Vagina (tissue), 2 donors: ENCODE data around the gene PTPRD. TPM values are rescaled to one million over a fixed set of nuclear protein-coding genes. Genes with fewer than 3 reads are reported as not detected.

ENCODE experiments used
- DNase-seq, 2 donors: peaks; one replicate each; pipeline ENCODE4 v3.0.0-alpha.2; 2017; ENCODE audit errors: extremely low spot score in 2 of 2
- H3K27ac ChIP-seq: fragments of 200-600 bp; sonication (generic); one replicate; pipeline ENCODE4 v1.5.1; 2019
- H3K27me3 ChIP-seq: fragments of 200-600 bp; sonication (generic); one replicate; pipeline ENCODE4 v1.5.1; 2019
- H3K36me3 ChIP-seq, 2 donors: fragments of 200-600 bp; sonication (generic); one replicate each; pipeline ENCODE4 v1.5.1; 2017 to 2019
- H3K4me1 ChIP-seq: fragments of 200-600 bp; sonication (generic); one replicate; pipeline ENCODE4 v1.5.1; 2019
- H3K4me3 ChIP-seq, 2 donors: fragments of 200-600 bp; sonication (generic); 1 replicate in 1 of 2; 2 replicates in 1 of 2; pipeline ENCODE4 v1.5.1; 2016 to 2019
- H3K9me3 ChIP-seq: fragments of 200-600 bp; sonication (generic); one replicate; pipeline ENCODE4 v1.5.1; 2019
- POLR2A ChIP-seq, 2 donors: fragments of 450-650 bp; IDR thresholded peaks; one replicate each; pipeline ENCODE4 v1.6.1; 2017; ENCODE audit warnings: antibody characterized with exemption in 2 of 2, mild to moderate bottlenecking in 2 of 2, moderate library complexity in 2 of 2
- POLR2AphosphoS5 ChIP-seq, 2 donors: sonication (generic); formaldehyde crosslinking; IDR thresholded peaks; one replicate each; pipeline ENCODE4 v1.9.0; 2017; ENCODE audit warnings: antibody characterized with exemption in 2 of 2, mild to moderate bottlenecking in 2 of 2, low read depth in 1 of 2; ENCODE audit not compliant: insufficient read depth in 1 of 2
- intact Hi-C: fragments of 100-400 bp; cut with DNase I; formaldehyde crosslinking; loops from one replicate; pipeline ENCODE4 v1.15.1; 2023
- total RNA-seq: library from RNA; depleted of rRNA; stranded (reverse); fragments of >200 nt; gene quantifications from one replicate; pipeline ENCODE4 v1.2.3, GENCODE V29; 2016
- TF ChIP-seq, protein P1 (sequence below), 3 experiments: fragments of 450-650 bp in 2 of 3; fragments of 200-600 bp in 1 of 3; sonication (generic) in 1 of 3; IDR thresholded peaks; one replicate each; pipeline ENCODE4 v1.5.1; 2017 to 2019; ENCODE audit warnings: antibody characterized with exemption in 3 of 3, mild to moderate bottlenecking in 2 of 3, moderate library complexity in 2 of 3

PTPRD gene
- total RNA-seq, 1 donor from 2014 or later = 10.3 TPM

DNA sequence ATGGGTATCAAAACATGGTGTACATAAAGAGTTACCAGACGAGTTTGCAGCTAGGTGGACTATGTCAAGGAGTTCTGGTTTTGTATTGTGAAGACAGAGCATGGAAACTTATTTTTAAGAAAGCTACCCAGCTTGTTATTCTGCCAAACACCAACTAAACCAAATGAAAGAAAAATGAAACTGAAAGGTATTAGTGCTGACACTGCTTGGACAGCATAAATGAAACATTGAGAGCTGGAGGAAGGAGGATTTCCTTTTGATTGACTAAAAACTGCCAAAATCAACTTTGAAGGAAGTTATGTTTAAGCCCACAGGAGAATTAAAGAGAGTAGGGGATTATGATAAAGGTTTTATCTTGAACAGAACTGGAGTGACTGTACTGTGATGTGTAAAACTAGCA lies 766.2 kb downstream of the PTPRD start:
- no peak for DNase-seq
- intact Hi-C loops = no loop called here
- no peaks in the 10 kb centered on the region for H3K36me3 ChIP-seq

DNA sequence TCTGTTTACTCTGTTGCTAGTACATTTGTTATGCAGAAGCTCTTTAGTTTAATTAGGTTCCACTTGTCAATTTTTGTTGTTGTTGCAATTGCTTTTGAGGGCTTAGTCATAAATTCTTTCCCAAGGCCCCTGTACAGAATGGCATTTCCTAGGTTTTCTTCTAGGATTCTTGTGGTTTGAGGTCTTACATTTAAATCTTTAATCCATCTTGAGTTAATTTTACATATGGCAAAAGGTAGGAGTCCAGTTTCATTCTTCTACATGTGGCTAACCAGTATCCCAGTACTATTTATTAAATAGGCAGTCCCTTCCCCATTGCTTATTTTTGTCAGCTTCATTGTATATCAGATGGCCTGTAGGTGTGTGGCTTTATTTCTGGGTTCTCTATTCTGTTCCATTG lies 792.4 kb downstream of the PTPRD start:
- Histone ChIP-seq H3K4me1 (no peaks in the 10 kb centered on the region), H3K36me3 (no peaks in the 10 kb centered on the region), H3K4me3 (no peak overlapping the region), H3K27me3 (no peaks in the 10 kb centered on the region), H3K27ac (no peak overlapping the region), H3K9me3 (no peaks in the 10 kb centered on the region)
- DNase-seq = no peak
- intact Hi-C loops = no loop called here
- no peak for TF ChIP-seq POLR2AphosphoS5 (IDR thresholded peaks at IDR 0.05; ENCODE audit: insufficient read depth in 1 of 2, low read depth in 1 of 2)
- TF ChIP-seq, protein P1, sequence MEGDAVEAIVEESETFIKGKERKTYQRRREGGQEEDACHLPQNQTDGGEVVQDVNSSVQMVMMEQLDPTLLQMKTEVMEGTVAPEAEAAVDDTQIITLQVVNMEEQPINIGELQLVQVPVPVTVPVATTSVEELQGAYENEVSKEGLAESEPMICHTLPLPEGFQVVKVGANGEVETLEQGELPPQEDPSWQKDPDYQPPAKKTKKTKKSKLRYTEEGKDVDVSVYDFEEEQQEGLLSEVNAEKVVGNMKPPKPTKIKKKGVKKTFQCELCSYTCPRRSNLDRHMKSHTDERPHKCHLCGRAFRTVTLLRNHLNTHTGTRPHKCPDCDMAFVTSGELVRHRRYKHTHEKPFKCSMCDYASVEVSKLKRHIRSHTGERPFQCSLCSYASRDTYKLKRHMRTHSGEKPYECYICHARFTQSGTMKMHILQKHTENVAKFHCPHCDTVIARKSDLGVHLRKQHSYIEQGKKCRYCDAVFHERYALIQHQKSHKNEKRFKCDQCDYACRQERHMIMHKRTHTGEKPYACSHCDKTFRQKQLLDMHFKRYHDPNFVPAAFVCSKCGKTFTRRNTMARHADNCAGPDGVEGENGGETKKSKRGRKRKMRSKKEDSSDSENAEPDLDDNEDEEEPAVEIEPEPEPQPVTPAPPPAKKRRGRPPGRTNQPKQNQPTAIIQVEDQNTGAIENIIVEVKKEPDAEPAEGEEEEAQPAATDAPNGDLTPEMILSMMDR (IDR thresholded peaks at IDR 0.05) = no peak

More for the DNA sequence above, 766.2 kb downstream of the PTPRD start:
- no peak for TF ChIP-seq POLR2AphosphoS5 (IDR thresholded peaks at IDR 0.05; ENCODE audit: insufficient read depth in 1 of 2, low read depth in 1 of 2)
- no peak for TF ChIP-seq POLR2A (IDR thresholded peaks at IDR 0.05)
- TF ChIP-seq, protein P1 (IDR thresholded peaks at IDR 0.05) = no peak
- no peak overlapping the region for H3K27ac ChIP-seq
- no peaks in the 10 kb centered on the region for H3K9me3 ChIP-seq
- H3K4me1 ChIP-seq = no peaks in the 10 kb centered on the region
- no peaks in the 10 kb centered on the region for H3K27me3 ChIP-seq
- H3K4me3 ChIP-seq = no peak overlapping the region

DNA sequence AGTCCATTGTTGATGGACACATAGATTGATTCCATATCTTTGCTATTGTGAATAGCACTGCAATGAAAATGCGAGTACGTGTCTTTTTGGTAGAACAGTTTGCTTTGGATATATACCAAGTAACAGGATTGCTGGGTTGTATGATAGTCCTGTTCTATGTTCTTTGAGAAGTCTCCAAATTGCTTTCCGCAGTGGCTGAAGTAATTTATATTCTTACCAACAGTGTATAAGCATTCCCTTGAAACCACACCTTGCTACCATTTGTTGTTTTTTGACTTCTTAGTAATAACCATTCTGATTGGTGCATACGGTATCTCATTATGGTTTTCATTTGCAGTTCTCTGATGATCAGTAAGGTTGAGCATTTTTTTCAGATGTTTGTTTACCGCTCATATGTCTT lies 792.9 kb downstream of the PTPRD start:
- Histone ChIP-seq H3K36me3 (no peaks in the 10 kb centered on the region), H3K27me3 (no peaks in the 10 kb centered on the region), H3K9me3 (no peaks in the 10 kb centered on the region), H3K4me1 (no peaks in the 10 kb centered on the region), H3K27ac (no peak overlapping the region), H3K4me3 (no peak overlapping the region)
- TF ChIP-seq POLR2AphosphoS5 (IDR thresholded peaks at IDR 0.05; ENCODE audit: insufficient read depth in 1 of 2, low read depth in 1 of 2) (no peak), POLR2A (IDR thresholded peaks at IDR 0.05) (no peak)
- TF ChIP-seq, protein P1 (IDR thresholded peaks at IDR 0.05) = no peak
- DNase-seq = no peak
- intact Hi-C loops = no loop called here

DNA sequence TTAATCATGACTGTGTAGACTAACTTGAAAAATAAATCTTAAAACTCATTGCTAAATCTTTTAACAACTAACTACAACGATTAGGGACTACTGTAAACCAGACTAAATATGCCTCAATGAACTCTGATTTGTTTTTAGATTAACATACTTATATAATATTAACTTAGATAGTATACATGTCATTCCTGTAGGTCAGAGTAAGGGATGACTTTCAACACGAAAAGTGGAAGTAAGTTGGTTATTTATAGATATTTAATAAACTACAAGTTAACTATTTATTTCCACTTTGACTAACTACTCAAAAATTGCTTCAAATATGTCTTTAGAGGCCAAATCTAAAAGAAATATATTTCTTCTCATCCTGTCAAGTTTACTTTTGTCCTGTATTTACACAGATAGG lies 795.6 kb downstream of the PTPRD start:
- H3K9me3 ChIP-seq = no peaks in the 10 kb centered on the region
- no peaks in the 10 kb centered on the region for H3K36me3 ChIP-seq
- no peak overlapping the region for H3K27ac ChIP-seq
- intact Hi-C loops = no loop called here
- H3K4me3 ChIP-seq = no peak overlapping the region
- no peak for DNase-seq
- TF ChIP-seq POLR2AphosphoS5 (IDR thresholded peaks at IDR 0.05; ENCODE audit: insufficient read depth in 1 of 2, low read depth in 1 of 2) = no peak
- TF ChIP-seq, protein P1 (IDR thresholded peaks at IDR 0.05) = no peak
- no peak for TF ChIP-seq POLR2A (IDR thresholded peaks at IDR 0.05)
- no peaks in the 10 kb centered on the region for H3K4me1 ChIP-seq
- H3K27me3 ChIP-seq = no peaks in the 10 kb centered on the region

DNA sequence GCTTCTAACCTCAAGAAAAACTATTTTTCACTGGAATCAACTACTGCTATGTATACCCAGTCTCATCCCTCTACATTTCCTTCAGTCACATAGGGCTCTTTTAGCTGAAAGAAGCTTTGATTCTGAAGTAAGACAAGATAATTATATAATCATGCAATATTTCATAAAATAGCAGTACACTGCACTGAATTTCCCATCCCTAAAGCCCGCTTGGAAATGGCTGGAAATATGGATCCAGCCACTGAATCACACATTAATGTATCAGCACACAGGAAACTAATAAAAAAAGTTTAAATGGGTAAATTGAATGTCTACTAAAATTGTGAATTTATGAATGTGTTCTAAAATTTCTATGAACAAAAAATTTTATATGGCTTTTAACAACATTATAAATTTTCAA lies 808.7 kb downstream of the PTPRD start:
- Histone ChIP-seq H3K9me3 (no peaks in the 10 kb centered on the region), H3K27ac (no peak overlapping the region), H3K4me1 (no peaks in the 10 kb centered on the region), H3K4me3 (no peak overlapping the region), H3K36me3 (no peaks in the 10 kb centered on the region), H3K27me3 (no peaks in the 10 kb centered on the region)
- intact Hi-C loops = no loop called here
- TF ChIP-seq POLR2AphosphoS5 (IDR thresholded peaks at IDR 0.05; ENCODE audit: insufficient read depth in 1 of 2, low read depth in 1 of 2) (no peak), POLR2A (IDR thresholded peaks at IDR 0.05) (no peak)
- TF ChIP-seq, protein P1 (IDR thresholded peaks at IDR 0.05) = no peak
- DNase-seq = no peak
